GM19372 (cell line): ENCODE results near the gene PDE10A.

Source experiments
- ATAC-seq: cut with Tn5 transposase; IDR thresholded peaks from one replicate; pipeline ENCODE4 v1.9.1; 2021; ENCODE audit warnings: mild to moderate bottlenecking, low read depth, moderate library complexity; ENCODE audit not compliant: unreplicated experiment

The PDE10A gene

DNA sequence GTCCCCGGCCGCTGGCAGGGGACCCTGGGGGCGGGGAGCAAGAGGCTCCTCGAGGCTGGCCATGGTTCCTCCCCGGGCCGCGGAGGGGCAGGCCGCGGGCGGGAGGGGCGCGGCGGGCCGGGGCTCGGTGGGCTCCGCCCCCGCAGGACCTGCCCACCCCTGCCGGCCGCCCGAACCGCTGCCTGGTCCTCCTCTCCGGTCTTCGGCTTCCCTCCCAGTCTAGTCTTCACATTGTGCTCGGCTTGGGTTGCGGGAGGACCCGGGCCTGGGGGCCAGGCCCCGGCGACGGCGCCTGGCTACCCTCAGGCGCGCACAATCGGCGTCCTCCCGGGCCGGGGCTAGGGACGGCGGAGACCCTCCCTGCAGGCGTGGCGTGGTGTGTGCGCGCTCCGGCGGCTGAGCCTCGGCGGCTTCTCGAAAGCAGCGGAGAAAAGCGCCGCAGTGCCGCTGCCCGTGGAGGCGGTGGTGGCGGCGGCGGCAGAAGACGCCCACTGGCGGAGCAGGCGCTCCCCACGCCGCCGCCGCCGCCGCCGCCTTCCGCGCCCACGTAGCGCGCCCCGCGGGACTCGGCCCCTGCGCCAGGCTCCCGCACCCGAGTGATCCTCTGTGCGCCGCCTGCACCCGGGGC, at the start of gene PDE10A:
TSS of gene PDE10A (minus strand) at position 493 of the 628 bp plus-strand sequence. CDS start at position 63, 430 bp downstream.
- ATAC-seq, result no peak

DNA sequence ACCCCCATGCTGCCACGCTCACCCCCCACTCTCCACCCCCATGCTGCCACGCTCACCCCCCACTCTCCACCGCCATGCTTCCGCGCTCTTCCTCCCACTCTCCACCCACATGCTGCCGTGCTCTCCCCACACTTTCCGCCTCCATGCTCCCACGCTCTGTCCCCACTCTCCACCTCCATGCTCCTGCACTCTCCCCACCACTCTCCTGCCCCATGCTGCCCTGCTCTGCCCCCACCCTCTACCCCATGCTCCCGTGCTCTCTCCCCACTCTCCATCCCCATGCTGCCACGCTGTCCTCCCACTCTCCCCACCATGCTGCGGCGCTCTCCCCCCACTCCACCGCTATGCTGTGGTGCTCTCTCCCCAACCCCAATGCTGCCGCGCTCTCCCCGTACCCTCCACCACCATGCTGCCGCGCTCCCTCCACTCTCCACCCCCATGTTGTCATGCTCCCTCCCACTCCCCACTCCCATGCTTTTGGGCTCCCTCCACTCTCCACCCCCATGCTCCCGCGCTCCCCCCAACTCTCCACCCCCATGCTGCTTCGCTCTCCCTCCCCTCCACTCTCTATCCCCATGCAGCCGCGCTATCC, 46.0 kb upstream of the PDE10A start:
- ATAC-seq, result no peak

DNA sequence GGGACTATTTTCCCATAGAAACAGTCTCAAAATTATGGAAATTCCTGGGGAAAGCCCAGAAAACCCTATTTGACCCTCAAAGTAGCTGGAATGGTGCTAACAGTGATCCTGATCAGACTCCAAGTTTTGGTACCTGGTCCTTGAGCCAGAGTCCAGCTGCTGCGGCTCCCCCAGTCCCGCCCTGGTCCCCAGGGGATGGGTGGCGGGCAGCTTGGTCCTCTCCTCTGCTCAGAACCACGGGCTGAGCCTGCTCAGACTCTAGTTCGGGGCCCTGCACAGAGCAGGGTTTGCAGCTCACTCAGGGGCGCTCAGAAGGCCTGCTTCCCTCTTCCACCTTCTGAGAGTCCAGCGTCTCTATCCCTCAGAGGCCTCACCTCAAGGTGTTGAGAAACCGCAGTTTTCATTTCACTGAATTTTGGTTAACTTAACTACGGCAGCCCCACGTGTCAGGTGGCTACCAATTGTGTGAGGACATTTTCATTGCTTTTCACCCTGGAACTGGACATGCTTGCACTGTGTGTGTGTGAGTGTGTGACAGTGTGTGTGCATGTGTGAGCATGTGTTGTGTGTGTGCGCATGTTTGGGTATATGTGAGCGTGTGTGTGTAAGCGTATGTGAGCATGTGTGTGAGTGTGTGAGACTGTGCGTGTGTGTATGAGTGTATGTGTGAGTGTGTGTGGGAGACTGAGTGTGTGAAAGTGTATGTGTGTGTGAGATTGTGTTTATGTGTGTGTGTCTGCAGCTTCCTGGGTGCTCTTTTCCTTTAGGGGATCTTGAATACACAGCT, 44.2 kb upstream of the PDE10A start:
- ATAC-seq, result no peak

DNA sequence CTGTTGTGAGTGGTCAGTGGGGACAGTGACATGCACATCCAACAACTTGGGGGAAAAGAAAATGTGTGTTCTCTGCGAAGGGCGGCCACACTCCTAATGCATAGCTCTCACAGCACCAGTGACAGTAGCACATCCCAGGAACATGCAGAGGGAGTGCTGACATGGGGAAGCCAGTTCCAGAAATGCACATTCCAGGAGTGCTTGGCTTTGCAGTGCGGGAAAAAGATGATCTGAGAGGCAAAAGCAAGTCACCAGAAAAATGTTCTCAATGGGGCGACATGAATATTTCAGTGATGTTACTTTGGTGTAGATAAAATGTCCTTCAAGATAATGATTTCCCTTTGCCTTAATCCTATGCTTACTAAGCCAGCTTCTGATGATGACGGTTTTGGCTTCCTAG, 42.9 kb upstream of the PDE10A start:
- ATAC-seq, result no peak

DNA sequence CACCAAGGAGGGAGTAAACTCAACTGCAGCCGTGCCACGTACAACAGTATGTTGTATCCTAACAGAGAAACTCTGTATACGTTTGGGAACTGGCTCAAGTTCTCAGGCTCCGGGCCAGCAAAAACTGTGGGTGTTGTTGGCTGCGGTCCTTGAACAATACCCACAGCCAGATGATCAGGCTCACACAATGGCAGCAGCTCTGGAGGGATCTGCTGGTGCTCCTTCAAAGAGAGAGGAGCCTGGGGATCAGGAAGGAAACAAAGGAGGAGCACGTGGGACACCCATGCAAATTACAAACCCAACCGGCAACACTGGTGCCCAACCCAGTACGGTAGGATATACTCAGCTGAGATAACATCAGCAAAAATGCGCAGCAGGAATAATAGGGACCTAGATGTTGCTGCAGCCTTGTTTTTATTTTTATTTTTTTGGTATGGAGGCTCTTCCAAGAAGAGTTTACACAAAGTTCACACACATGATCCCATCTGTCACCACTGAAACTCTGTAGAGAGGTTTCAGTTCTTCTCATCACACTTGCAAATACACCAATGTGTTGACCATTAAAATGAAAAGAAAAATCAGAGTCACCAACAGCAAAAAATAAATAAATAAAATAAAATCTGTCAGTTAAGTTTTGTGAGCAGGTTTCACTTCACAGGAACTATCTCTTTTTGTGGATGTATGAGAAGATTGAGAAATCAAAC, 41.2 kb upstream of the PDE10A start:
- no peak for ATAC-seq

DNA sequence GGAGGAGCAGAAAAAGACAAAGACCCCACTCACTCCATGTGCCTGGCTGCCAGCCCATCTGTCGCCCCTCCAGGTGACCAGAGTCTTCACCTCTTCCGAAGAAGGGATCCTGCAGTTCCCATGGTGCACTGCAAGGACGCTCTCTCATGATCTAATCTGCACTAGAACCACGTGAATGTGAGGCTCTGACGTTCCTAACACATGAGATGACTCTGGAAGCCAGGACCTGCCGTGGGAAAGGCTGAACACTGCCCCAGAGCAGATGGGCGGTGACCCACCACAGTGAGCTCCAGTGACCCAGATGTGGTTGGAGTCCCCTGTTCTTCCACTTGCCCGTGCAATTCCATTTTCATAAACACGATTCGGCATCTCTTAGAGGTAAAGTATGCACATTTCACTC, 39.6 kb upstream of the PDE10A start:
- no peak for ATAC-seq

DNA sequence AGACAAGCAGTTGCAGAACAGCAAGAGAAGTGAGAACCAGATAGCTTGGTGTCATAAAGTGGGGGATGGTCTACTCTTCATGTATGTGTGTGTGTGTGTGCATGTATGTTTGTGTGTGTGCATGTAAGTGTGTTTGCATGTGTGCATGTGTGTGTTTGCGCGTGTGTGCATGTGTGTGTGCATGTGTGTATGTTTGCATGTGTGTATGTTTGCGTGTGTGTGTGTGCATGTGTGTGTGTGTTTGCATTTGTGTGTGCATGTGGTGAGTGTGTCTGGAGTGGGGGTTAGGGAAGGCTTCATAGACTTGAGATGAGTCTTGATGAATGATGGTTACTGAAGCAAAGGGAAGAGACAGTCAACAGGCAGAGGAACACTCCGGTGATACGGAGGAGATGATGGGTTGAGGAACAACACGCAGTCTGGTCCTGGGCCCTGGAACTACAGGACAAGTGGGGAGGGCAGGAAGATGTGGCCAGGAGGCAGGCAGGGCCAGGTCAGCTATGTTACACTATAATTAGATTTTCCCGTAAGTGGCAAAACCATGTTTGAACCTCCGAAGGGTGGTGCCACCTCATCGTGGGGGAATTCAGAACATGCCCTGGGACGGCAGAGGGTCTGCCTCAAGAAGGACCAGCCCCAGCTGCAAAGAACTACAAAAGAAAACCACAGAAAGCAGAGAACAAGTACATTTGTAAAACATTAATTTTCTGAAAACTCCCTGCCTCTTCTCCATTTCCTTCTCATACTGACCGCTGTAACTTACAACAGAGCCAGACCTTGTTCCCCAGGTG, 38.7 kb upstream of the PDE10A start:
- ATAC-seq, result no peak

DNA sequence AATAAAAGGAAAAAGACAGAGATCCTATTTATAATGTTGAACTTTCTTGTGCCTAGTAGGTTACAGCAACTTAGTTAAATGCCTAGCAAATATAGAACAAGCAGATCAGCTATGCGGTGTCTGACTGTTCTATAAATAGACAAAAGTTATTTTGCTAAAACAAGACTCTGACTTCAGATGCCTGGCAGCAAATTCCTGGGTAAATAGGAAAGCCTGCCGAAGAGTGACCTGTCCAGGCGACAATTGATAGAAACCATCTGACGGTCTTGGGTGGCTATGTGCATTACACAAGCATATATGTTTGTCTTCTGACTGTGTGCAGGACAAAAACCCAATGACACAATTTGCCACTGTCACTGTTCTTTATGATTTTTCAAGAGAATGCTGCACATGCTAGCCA, 38.0 kb upstream of the PDE10A start:
- ATAC-seq, result no peak

DNA sequence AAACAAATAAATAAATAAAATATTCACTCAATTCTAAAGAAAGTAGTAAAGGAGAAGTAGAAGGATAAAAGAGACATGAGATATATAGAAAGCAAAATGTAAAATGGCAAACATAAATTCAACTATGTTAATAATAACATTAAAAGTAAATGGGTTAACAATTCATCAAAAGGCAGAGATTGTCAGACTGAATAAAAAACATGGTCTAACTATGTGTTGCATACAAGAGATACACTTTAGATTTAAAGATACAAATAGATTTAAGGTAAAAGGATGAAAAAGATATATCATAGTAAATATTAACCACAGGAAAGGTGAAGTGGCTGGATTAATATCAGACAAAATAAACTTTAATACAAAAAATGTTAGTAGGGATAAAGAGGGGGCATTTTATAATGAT, 35.8 kb upstream of the PDE10A start:
- ATAC-seq, result no peak

DNA sequence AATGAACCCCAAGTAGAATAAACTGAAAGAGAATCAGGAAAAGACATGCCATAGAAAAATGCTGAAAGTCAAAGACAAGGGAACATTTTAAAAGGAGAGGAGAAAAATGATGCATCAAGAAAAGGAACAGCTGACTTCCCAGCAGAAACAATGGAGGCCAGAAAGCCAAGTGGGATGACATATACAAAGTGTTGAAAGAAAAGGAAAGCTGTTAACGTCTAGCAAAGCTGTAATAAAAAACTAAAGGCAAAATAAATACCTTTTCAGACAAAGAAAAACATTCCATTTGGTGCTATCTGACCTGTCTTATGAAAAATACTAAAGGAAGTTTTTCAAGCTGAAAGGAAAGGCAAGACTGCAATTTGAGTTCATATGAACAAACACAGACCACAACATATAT, 34.1 kb upstream of the PDE10A start:
- ATAC-seq, result no peak

DNA sequence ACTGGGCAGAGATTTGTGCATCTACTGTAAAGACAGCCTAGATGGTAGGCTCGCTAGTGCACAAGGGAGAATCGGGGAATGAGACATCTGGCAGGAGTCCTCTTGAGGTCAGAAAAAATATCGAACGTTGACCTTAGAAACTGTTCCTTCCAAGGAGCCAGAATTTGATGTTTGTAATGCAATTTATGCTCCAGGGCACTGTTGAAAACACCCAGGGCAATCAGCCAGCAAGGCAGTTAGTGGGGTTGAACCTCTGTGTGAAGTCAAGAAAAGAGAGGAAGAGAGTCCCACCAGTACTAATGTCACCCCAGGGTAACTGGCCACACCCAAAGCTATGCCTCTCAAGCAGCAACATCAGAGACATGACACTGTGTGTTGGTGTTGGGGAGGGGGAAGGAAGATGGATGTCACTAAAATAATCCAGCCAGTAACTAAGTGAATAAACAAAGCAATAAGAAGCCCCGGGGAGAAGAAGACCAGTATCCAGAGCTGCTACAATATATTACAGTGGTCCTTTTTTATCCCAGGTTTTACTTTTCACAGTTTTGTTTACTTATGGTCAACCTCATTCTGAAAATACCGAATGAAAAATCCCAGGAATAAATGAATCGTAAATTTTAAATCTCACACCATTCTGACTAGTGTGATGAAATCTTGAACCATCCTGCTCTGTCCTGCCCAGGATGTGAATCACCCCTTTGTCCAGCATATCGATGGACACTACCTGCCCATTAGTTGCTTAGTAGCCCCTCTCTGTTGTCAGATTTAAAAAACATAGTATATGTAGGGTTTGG, 32.9 kb upstream of the PDE10A start:
- no peak for ATAC-seq

DNA sequence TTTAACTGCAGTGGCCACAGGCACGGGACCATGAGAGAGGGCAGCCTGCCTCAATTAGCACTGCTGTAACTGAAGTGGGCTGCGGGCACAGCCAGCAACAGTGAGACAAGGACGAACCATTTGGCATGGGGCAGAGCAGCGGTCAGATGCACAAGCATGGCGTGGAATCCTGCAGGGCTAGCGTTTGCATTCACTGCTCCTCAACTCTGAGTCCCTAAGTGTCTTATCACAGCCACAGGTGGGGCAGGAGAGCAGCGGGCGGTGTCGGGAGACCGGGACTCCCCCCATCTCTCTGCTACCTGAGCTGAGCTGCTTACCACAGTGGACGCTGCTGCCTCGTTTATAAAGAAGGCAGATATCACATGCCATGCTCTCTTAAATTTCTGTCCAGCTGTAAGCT, 31.3 kb upstream of the PDE10A start:
- ATAC-seq, result no peak

DNA sequence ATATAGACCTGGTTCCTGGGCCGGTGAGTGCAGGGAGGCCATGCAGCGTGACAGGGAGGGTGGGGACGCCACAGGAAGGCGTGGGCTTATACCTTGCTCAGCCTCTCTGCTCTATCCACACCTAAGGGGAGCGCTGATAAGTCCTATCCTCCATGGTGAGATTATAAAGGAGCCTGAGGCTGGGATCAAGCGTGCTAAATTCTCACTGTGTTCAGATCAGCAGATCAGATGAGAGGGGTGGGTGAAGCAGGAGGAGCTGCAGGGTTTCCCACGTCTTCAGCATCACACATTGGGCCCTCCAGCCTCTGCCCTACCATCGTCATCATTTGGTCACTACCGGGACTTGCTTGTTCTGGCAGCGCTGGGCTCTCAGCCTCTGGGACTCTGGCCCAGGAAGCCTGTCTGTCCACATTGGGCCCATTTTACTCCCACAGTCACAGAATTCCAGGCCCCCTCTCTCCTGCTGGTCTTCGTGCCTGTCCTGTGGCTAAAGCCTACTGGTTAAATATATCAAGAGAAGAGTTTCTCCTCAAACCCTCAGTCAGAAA, 29.1 kb upstream of the PDE10A start:
- no peak for ATAC-seq

DNA sequence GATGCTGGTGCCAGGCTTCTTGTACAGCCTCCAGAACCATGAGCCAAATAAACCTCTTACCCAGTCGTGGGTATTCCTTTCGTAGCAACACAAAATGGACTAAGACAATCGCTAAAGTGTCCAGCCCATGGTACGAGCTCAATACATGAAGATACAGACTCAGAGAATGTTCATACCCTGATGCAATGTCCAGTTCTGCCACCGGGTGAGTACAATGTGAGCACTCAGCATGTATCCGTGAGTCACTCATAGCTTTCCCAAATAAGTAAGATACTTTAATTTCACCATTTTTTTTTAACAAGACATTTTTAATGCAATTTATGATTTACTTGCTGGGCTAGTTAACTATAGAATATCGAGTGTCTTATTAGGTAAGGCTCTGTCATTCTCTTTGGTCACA, 26.7 kb upstream of the PDE10A start:
- ATAC-seq, result no peak

DNA sequence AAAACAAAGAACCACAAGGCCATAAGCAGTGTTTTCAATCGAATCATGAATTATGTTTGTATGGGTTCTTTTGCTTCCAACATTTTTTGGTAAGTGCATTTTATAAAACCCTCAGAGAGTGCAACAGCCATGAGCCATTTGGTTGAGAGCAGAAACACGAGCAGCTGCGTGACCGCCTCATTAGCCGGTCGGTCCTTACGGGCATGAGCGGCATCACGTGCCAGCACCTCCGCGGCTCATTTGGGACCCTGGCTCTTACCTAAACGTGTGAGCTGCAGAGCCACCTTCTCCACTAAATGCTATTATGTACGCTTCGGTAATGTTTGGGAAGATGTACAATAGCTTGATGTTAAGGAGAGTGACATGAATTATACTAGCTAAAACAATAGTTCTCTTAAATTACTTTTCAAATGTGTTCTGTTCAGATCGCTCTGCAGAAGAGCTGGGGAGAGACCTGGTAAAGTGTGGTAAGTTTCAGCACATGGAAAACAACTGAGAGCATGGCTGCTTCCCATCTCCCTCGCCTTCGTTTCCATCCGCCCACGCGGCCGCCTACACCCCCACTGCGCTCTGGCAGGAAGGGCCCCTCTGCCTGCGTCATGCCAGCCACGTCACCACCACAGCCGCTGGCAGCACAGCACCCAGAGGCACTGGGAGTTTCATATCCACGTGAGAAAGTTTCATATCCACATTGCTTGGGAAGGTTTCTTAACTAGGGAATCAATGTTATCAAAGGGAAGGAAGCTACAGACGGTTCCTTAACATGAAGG, 23.7 kb upstream of the PDE10A start:
- ATAC-seq, result no peak

DNA sequence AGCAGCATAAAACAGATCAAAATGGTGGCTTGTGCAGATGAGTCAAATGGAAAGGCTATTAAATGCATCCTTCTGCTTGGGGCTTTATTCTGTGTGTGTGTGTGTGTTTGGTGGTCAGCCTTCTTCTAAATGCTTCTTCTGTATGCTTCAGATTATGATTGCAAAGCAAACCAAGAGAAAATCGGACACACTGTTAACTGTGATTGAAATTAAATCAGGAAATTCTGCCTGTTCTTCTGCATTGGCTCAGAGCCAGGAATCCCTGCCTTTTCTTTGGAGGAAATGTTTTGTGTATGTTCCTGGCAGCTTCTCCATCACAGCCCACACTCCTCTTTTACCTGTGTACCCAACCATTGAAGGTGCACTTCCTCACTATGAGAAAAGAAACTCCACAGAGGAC, 22.3 kb upstream of the PDE10A start:
- no peak for ATAC-seq

DNA sequence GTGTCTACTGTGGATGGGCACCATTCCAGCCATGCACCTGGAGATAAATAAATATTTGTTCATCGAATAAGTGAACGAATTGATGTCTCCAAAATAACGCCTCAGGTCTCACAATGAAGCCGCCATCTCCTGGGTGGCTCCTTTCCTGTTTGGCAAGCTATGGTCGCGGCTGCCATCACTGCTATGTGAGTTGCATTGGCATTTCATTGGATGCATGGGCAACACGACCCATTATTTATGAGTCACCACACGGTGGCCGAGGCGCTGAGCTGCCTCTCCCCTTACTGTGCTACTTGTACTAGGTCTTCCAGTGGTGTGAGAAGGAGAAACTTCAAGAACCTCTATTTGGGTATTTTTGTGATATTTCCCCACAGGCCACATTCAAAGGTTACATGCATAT, 21.3 kb upstream of the PDE10A start:
- ATAC-seq, result no peak

DNA sequence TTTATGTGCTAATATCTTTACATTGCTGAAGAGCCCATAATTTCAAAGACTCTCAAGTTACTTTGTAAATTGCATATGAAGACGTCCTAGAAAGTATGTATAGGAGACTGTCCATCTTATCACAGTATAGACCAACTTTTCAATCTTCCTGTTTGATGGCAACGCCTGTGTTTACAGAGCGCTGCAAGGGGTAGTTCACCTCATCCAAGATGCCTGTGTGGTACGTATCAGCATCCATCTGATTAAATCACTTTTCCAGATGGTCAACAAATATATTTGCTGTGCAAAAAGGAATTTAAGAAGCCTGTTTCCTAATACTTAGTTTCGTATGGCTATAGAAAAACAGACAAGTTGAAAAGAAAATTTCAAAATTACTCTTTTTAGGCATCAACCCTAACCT, 17.9 kb upstream of the PDE10A start:
- ATAC-seq, result no peak

DNA sequence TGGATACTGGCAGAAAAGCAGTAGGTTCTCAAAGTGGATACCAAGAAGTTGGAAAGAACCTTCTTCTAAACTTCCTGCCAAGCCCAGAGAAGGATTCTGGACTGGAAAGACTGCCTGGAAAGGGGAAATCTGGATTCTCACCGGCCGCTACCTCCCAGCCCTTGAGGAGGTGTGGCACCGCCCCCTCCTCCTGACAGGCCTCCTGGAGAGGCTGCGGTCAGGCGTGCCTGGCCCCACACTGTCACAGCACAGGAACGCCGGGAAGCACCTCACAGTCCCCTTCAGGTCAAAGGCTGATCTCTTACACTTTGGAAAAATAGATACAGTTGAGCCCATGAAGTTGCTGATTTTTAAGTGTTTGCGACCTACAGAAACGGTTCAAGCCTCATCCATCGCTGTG, 16.3 kb upstream of the PDE10A start:
- no peak for ATAC-seq
